GM19035 (cell line): Measurements from ENCODE around the gene RASL12.
A peak's percentile ranks its signal among the peaks of the same experiment; 100 is the strongest.
"Not testable (repeated sequence)": the region's sequence is repeated elsewhere in the genome, so short reads cannot be mapped to it uniquely, and the experiment has no call there.

Experiments used
- ATAC-seq: cut with Tn5 transposase; IDR thresholded peaks from one replicate; pipeline ENCODE4 v1.9.1; 2021; ENCODE audit not compliant: unreplicated experiment

Gene RASL12

DNA sequence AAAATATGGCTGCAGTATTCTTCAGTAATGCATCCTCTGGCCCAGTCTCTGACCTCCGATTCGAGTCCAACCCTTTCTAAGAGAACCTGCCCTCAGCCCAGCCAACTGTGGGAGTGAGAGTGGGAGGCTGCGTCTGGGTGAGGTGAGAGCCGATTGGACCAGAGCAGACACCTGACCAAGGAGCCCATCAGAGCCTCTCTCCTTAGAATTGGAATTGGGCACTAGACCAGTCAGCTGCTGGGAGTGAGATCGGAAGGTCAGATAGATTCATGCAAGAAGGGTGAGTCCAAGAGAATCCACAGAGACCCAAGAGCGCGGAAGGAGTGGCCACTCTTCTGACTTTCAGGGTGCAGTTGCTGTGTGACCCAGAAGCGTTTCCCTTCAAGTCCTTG is 10.2 kb downstream of the RASL12 start:
- no peak for ATAC-seq

DNA sequence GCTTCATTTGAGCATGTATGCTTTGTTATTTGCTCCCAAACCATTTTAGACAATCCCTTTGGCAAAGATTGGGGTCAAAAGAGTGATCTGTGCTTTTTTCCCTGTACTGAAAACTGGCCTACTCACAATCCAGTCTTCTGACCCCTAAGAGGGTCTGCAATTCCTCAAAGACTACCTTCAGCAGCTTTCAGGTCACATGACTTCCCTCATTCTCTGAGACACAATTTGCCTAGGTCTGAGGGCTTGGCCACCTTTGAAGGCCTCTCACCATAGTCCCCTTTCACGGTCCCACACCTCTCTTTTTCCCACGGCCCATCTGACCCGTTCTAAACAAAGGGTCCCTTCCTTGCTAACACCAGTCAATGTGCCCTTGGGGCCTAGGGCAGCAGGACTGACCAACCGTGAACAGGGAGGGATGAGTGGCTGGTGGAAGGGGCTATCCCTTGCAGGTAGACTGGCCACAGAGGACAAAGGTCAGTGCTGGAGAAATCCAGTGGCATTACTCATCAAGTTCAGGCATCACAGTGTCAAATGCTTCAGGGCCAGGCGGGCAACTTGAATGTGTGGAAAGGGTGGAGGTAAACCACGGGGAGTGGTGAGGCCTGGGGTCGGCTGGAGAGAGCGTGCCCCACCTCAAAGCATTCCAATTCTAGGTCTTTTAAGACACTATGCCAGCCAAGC is 10.8 kb downstream of the RASL12 start:
- ATAC-seq, result no peak

DNA sequence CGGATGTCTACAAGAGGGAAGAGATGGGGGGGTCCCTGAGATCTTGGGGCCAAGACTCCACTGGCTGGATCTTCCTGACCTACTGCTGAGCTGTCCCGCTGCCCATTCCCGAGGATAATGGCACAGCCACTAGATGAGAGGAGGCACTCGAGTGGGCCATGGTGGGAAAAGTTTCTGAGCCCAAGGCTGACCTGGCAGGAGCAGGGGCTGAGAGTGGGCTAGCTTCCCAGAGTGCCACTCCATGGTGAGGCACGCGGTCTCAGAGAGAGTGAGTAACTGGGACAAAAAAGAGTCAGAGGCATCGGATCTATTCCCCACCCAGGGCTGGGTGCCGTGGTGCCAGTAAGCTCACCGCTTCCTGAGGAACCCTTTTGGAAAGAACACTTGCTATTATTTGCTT is 11.7 kb downstream of the RASL12 start:
- no peak for ATAC-seq

DNA sequence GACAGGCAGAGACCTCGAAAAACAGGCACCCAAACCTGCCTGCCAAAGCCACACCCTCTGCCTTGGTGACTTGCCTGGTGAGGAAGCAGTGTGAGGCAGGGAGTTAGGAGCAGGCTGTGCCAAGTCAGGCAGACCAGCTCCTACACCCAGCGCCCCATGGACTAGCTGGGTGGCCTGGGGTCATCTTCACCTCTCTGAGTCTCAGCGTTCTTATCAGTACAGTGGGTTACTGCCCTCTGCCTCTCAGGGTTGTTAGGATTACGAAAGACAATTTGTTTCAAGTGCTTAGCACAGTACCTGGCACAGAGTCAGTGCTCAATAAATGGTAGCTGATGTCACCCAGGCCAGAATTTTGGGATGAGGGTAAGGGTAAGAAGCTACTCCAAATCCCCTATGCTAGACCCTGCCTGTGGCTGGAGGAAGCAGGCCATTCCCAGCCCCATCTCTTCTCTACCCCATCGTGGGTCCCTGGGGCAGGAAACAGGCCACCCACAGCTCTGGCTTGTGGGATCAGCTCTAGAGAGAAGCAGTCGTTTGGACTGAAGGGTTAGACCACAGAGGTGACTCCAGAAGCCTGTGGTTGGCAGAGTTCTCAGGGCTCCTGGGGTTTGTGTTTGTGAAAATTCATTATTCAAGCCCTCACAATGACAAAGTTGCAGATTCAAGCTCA is 12.5 kb downstream of the RASL12 start:
- no peak for ATAC-seq

DNA sequence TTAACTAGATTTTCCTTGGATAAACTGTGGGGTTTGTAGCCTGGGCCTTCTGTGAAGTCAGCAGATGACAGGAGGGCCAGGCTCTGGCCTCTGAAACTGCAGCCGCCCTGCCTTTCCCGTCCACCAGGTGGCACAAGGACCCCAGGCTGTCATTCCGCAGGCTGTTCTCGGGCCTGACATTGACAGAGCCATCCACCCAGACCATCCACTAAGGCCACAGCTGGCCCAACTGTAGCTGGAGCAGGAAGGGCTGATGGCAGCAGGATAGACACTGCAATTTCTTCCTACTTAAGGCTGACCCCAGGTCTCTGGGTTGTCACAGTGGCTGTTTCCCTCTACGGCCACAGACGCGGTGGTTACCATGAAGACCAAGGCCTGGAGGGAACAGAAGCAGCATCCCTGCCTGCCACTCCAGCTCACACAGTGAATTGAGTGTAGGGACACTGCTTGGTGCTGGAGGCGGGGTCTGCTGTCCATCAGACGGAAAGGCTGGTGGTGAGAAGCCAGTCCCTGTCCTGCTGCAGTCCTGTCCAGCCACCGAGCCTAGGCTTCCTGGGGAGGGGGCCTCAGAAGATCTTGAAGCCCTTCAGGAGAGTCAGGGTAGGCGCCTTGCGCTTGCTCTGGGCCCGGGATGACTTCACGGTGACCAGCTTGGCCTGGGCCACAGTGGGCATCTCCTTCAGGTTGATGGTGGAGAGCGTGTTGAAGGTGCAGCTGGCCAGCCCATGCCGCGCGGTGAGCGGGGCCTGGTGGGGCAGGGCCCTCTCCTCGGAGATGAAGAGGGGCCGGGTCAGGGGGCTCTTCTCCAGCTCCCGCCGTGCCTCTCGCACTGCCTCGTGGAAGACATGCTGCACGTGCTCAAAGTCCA is 13.2 kb downstream of the RASL12 start:
- no peak for ATAC-seq

DNA sequence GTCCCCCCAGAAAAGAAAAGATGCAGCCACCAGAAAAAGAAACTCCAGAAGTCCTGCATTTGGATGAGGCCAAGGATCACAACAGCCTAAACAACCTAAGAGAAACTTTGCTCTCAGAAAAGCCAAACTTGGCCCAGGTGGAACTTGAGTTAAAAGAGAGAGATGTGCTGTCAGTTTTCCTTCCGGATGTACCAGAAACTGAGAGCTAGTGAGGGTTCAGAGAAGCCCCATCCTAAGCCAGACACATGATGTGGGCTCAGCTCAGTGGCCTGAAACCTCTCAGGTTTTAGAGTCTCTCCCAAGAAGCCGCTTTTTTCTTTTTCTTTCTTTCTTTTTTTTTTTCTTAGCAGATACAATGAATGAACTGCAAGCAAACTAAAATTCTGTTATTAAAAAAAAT is 14.8 kb downstream of the RASL12 start:
- ATAC-seq, result no peak

DNA sequence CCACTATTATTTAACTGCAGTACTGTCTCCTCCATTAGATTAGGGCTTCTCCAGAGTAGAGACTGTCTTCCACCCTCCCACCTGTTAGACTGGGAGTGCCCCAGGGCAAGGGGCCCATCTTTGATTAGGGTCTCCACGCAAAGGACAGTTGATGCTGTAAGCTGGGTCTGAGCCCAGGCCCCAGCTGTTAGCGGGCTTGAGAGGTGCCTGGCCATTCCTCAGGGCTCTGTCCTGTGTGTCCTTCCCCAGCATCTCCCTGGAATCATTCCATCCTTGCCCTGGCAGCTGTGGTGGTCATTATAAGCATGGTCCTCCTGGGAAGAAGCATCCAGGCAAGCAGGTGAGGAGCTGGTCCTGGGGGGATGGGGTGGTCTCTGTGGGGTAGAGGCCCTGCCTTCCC is 16.5 kb downstream of the RASL12 start:
- no peak for ATAC-seq

DNA sequence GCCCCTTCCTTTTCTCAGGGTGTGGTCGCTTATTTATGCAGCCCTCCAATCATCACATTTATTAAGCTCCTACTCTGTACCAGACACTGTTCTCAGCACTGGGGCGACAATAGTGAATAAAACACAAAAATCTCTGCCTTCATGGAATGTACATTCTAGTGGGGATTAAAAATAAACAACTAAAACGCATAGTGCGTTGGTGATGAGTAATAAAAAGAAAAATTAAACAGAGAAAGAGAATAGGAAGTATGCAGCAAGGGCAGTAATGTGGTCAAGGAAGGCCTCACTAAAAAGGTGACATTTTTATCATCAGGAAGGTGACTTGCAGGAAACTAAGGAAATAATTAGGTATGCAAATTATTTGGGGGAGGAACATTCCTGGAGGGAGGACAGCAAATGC is 17.5 kb downstream of the RASL12 start:
- ATAC-seq, result no peak

DNA sequence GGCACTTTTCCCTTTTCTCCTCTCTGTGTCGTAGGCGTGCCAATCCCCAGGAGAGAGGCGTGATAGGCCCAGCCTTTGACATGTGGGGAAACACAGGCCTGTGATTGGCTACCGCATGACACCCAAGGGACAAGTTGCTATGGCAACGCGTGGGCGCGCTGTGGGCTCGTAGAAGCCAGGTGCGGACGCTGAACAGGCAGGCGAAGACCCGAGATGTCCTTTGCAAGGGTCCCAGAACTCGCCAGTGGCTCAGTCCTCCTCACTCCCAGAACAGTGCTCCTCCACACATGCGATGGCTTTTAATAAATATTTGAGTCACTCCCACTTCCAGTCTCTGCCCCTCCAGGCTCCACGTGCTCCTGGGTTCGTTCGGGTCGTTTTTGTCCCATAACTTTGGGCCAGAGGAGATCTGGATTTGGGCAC is 18.4 kb downstream of the RASL12 start:
- peak; percentile 93 for ATAC-seq

DNA sequence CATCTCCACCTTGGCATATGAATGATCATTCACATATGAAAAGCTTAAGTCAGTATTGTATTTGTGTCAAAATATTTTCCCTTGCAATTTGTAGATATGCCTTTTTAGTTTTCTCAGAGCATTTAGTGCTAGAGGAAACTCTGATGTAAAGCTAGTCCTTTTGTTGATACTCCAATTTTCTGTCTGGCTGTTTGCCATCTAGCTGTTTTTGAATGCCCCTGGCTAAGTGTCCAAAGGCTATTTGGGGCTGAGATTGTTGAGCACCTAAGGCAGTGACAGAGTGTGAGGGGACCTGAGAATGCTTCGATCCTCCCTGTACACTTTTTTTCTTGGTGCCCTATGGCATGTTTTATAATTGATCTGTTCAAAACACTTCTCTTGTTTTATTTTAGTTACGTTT is 19.6 kb downstream of the RASL12 start:
- no peak for ATAC-seq

DNA sequence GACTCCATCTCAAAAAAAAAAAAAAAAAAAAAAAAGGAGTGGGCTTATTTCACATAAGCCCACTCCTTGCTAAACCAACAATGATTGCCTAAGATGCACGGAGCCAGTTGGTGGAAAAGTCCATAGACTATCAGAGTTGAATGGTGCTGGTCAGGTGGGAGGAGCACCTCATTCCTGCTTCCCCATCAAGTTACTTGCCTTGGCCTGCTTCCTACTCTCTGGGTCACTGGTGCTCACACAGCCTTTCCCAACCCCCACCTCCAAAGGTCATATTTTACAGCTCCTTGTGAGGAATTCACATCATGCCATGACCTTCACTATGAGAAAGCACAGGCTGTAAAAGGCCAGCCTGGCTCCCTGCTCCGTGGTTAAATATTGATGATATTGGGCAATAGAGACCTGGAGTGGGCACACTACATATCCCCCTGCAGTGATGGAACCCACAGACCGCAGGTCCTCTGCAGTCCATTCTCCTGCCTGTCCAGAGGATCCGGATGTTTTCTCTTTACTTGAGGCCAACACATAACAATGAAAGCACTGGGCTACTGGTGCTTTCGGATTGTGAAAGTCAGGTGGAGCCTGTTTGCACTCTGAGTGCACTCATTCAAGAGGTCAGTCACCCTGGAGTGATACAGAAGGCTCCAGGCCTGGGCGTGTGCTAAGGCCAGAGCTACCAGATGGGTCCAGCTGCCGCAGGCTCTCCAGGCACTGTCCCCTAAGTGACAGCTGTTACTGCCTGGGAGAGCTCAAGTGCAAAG is 22.9 kb downstream of the RASL12 start, which contains the start of gene SLC51B:
Gene SLC51B (plus strand): TSS at position 664 of the 758 bp plus-strand sequence. CDS start 4,618 bp downstream, outside the sequence.
- ATAC-seq, result no peak

DNA sequence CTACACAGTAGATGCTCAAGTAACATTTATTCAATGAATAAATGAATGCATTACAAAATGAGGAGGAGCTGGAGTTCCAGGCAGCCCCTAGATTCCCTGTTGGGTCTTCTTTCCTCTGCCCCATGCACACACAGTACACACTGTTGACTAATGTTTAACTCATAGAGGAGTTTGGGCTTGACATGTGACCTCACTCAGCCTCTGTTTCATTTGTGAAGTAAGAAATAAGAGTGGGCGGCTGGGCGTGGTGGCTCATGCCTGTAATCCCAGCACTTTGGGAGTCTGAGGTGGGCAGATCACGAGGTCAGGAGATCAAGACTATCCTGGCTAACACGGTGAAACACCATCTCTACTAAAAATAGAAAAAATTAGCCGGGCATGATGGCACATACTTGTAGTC is 23.6 kb downstream of the RASL12 start:
- ATAC-seq, result not testable (repeated sequence)

DNA sequence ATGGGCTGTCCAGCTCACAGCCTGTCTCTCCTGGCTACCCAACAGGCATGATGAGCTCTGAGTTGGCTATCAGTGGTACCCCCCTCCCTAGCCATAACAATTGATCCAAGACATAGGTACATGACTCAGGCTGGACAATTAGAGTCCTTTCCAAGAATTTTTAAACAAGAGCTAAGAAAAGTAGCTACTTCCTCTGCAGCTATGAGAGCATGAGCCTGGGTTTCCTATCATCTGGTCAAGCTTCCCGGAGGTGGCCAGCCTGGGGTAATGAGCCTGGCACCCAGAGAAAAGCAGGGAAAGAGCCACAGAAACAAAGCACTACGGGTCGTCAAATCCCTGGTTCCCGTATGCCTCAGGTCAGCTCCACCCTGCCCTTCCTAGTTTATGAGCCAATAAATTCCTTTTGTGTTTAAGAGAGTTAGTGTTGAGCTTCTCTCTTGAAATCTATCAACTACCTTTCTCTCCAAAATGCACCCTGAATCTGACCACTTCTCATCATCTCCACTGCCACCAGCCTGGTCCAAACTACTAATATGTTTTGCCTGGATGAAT is 24.9 kb downstream of the RASL12 start:
- ATAC-seq, result no peak

DNA sequence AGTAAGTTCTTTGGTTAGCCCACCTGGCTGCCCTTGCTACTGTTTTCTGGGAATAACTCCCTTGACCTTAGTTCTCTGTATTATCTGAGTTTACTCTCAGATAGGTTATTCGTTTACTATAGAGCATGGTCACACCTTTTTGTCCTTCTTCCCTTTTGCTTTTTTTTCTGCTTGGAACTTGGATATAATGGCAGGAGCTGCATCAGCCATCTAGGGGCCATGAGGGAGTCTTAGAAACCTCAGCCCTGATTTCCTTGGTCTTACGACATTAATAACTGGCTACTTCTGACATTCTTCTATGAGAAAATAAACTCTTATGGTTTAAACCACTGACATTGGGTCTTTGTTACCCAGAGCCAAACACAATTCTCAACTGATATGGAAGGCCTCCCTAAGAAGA is 26.0 kb downstream of the RASL12 start:
- ATAC-seq, result no peak

DNA sequence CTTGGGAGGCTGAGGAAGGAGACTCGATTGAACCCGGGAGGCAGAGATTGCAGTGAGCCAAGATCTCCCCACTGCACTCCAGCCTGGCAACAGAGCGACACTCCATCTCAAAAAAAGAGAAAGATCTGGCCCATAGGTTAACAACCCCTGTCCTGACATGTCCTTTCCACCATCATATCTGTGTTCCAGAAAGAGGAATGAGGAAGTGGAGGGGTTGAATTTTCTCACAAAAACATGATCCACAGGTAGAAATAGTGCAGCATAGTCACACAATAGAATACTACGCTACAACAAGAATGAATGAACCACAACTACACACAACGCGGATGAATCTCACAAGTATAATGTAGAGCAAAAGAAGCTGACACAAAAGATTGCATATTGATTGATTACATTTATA is 27.3 kb downstream of the RASL12 start:
- no peak for ATAC-seq

DNA sequence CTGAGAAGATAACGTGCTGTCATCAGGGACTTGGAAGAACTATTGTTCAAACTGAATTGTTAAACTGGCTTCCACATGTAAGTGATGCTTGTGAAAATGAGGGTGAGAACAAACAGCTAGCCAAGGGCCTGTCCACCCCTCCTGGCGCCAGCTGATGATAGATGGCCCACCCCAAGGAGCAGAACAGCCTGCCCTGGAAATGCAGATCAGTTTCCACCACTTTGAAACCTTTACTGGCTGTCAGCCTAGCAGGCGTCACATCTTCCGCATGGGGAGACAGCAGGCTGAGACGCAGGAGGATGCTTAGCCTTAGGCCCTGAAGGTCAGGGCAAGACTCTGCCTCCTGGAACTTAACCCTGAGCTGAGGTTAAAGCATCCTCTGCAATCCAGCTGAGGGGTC is 29.0 kb downstream of the RASL12 start:
- ATAC-seq, result no peak

DNA sequence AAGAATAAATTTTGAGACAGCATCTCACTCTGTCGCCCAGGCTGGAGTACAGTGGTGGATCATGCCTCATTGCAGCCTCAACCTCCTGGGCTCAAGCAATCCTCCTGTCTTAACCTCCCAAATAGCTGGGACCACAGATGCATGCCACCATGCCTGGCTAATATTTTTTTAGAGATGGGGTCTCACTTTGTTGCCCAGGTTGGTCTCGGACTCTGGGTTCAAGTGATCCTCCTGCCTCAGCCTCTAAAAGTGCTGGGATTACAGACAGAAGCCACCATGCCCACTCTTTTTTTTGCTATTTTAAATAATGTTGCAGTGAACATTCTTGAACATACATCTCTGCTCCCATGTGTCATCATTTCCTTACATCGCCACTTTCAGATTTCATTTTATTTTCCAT is 29.4 kb downstream of the RASL12 start:
- no peak for ATAC-seq

DNA sequence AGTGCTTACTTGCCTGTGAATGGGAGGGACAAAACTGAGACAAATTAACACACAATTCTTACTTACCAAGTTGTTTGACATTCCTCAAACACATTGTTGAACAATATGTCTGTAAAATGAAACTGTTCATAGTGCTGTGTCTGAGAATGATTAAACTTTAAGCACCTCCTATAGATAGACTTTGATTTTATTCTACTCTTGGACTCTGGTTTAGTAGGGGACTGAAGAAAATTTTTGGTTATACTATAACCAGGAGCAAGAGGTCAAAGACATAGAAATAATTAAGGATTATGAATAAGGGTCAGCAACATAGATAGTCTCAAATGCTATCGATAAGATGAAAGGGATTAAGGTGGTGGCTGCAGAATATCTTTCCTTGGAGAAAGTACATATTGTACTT is 30.5 kb downstream of the RASL12 start:
- no peak for ATAC-seq

DNA sequence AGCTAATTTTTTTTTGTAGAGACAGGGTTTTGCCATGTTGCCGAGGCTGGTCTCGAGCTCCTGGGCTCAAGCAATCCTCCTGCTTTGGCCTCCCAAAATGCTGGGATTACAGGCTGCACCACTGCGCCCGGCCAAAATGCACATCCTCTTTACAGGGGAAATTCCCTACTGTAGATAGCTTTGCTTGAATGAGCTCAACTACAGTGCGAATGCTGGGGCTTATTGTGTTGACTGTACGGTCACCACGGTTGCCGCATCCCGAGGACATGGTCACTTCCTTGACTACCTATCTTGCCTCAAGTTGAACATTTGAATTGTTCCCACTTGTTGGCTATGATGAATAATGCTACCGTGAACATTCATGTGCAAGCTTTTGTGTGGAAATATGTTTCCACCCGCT is 33.1 kb downstream of the RASL12 start:
- no peak for ATAC-seq

DNA sequence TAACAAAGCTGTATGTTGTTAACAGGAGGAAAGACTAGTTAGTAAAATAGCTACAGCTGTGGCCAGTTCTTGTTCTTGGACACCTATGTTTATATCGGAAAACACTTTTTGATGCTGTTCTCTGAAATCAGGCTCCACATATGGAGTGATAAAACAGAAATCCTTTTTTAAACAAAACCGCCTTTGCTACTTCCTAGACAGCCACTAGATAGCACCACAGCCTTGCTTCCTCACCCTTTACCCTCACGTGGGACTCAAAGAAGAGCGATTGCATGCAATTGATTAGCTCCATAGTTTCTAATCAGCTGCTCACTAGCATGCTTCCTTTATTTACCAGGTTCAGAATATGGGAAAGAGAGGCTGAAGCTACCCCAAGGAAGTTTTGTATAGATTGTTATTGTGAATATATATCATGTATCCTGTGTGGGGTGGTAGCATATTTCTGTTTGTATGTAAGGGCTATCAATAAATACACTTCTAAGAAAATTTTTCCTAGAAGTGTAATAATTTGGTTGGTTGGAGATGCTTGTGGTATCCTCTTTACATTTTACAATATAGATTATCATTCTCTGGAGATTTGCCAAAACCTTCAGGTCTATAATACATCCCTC is 34.0 kb downstream of the RASL12 start:
- ATAC-seq, result no peak
